Left renal pelvis (tissue), 4 donors: ENCODE results near the gene QPCT. TPM values are rescaled to one million over a fixed set of nuclear protein-coding genes. Genes with fewer than 3 reads are reported as not detected.
"Not testable (repeated sequence)": the region's sequence is repeated elsewhere in the genome, so short reads cannot be mapped to it uniquely, and the experiment has no call there.

Source experiments
- DNase-seq, 4 donors: peaks; one replicate each; pipeline ENCODE4 v3.0.0-alpha.2; 2013; ENCODE audit warnings: low read depth in 4 of 4, low spot score in 3 of 4
- polyA plus RNA-seq, 4 donors: library from polyadenylated mRNA; unstranded; fragments of 120-200 nt; gene quantifications; one replicate each; pipeline ENCODE4 v1.2.1, GENCODE V29; 2013; ENCODE audit not compliant: insufficient read length in 4 of 4

Gene QPCT
- polyA plus RNA-seq, 4 donors = 7.5 to 18.9 (median 13.8) TPM

- DNase-seq = no peak
Measured at GRCh38 chr2:37389395-37389794, 45.0 kb downstream of the QPCT start.

- DNase-seq = peak in 1 of 4 donors; percentile 33
Measured at GRCh38 chr2:37389989-37390765, 45.7 kb downstream of the QPCT start.

- no peak for DNase-seq
Measured at GRCh38 chr2:37390777-37391176, 46.3 kb downstream of the QPCT start.

GRCh38 chr2:37391711-37392110 lies 47.3 kb downstream of the QPCT start:
- DNase-seq = no peak

- DNase-seq = no peak
Measured at GRCh38 chr2:37392428-37392827, 48.0 kb downstream of the QPCT start.

- no peak for DNase-seq
Measured at GRCh38 chr2:37394263-37394662, 49.8 kb downstream of the QPCT start.

GRCh38 chr2:37394796-37395555 lies 50.5 kb downstream of the QPCT start:
- no peak for DNase-seq

- no peak for DNase-seq
Measured at GRCh38 chr2:37396890-37397565, 52.6 kb downstream of the QPCT start.

- DNase-seq = no peak
Measured at GRCh38 chr2:37398990-37399389, 54.6 kb downstream of the QPCT start.

- no peak for DNase-seq
Measured at GRCh38 chr2:37400041-37400440, 55.6 kb downstream of the QPCT start.

- no peak for DNase-seq
Measured at GRCh38 chr2:37402636-37403035, 58.2 kb downstream of the QPCT start.

- no peak for DNase-seq
Measured at GRCh38 chr2:37405781-37406180, 61.4 kb downstream of the QPCT start.

GRCh38 chr2:37412231-37412630 lies 67.8 kb downstream of the QPCT start:
- DNase-seq = no peak

GRCh38 chr2:37413911-37414469 lies 69.6 kb downstream of the QPCT start:
- DNase-seq = not testable (repeated sequence)

- DNase-seq = peak in 1 of 4 donors; percentile 46
Measured at GRCh38 chr2:37414470-37414949, 70.1 kb downstream of the QPCT start.

- no peak for DNase-seq
Measured at GRCh38 chr2:37415128-37415820, 70.8 kb downstream of the QPCT start.

- no peak for DNase-seq
Measured at GRCh38 chr2:37417321-37417720, 72.9 kb downstream of the QPCT start.

- DNase-seq = no peak
Measured at GRCh38 chr2:37418956-37419355, 74.5 kb downstream of the QPCT start.

- DNase-seq = no peak
Measured at GRCh38 chr2:37421686-37422085, 77.3 kb downstream of the QPCT start.

- DNase-seq = no peak
Measured at GRCh38 chr2:37422816-37423215, 78.4 kb downstream of the QPCT start.
